Measurements from ENCODE around the gene UBB. TPM values are rescaled to one million over a fixed set of nuclear protein-coding genes. Genes with fewer than 3 reads are reported as not detected.

The UBB gene
- total and polyA plus RNA-seq, 9 of the 15 experiments (the other 6 are each of a cell fraction or from before 2014, with no cell fraction given), result 1,069 to 4,143 (median 1,696) TPM

DNA sequence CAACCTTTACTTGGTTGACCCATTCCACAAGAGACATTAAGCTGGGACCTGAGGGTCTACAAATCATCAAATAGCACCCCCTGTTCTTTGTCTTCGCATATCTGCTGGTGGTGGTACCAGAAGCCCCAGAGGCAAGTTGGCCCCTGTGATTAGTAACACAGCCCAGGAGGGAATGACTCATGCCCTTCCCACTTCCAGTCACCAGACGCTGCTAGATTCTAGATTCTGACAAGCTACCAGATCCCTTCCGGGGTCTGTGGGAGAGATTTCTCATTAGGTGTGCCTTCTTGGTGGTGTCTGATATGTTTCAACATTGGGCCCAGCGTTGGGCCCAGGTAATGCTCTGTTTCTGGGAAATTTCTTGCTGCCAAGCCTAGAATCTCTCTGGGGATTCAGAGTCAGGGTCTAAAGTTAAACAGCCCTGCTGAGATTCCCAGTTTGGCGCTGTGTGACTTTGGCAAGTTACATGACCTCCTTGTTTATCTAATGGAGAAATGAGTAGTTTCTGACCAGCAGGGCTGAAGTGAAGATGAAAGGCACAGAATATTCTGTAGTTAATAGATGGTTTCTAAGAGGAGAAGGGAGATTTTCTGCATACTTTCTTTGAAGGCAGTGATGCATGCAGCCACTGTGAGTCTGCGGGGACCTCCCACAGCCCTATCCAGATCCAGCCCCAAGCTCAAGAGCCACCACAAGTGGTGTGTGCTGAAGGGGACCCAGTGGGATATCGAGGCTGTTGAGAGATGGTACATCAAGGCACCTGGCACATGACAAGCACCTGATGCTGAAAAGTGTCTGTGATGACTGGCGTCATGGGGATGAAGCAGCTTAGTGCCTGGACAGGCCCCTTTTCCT, 38.4 kb downstream of the UBB start:
- peak; percentile 62 for ATAC-seq
- Histone ChIP-seq H3K9me3 (replicated peaks; ENCODE audit: control insufficient read depth, insufficient read depth, low read depth, low read length) (no peaks in the 10 kb centered on the region), H2AFZ (ENCODE audit: low read depth, low read length) (no peak overlapping the region), H3K4me3 (no peak overlapping the region; the same call in 1 of the 2 replicates), H3K27me3 (ENCODE audit: control insufficient read depth in 2 of 2, insufficient read depth in 2 of 2, low read length in 2 of 2) (no peaks in the 10 kb centered on the region), H3K9me1 (ENCODE audit: control insufficient read depth, insufficient read depth, low read length) (peaks cover 4% of the 10 kb centered on the region), H3K4me2 (ENCODE audit: insufficient read depth, low read length) (peak overlapping the region; percentile 41), H3K9ac (ENCODE audit: insufficient read depth in 1 of 2, low read depth in 2 of 2, low read length in 2 of 2) (peak overlapping the region; percentile 43 to 81; a peak in 3 of 4 replicates), H3K36me3 (ENCODE audit: control insufficient read depth, insufficient read depth, low read length) (peaks cover 49% of the 10 kb centered on the region; the same call in 2 of the 3 replicates), H3K4me1 (replicated peaks in 1 of 2; ENCODE audit: control insufficient read depth in 2 of 2, insufficient read depth in 2 of 2, low read length in 2 of 2) (peaks cover 37 to 44% of the 10 kb centered on the region in 2 experiments), H3K27ac (ENCODE audit: extremely low read depth, low read depth, low read length) (peak overlapping the region; percentile 74), H4K20me1 (replicated peaks; ENCODE audit: control insufficient read depth, insufficient read depth, low read length) (no peaks in the 10 kb centered on the region), H3K79me2 (ENCODE audit: control insufficient read depth, insufficient read depth, low read length) (peaks cover 54% of the 10 kb centered on the region)
- ChIA-PET POLR2A (interaction anchor here (0.7 to 1.4 kb wide), 4 partner anchors 9 to 69 kb away, joined by 3 to 12 read pairs (median 4); partner anchors contain the start of gene UBB), CTCF (ENCODE audit: low intra/inter-chr PET ratio) (no interaction called here)
- 23% methylated on average over 8 of the region's 8 CpGs for WGBS (ENCODE audit: insufficient coverage, low coverage, missing lambda C conversion rate)
- in situ Hi-C loops (cut with MboI) (no loop called here), intact Hi-C loops (cut with micrococcal nuclease) (no loop called here)
- BruUV-seq (replicated peaks), result no TSS peak
- DNase-seq (ENCODE audit: extremely low read depth in 1 of 4, low spot score in 3 of 4), result peak; percentile 59 to 80 (median 66)
- peak; percentile 91 for FAIRE-seq
- TF ChIP-seq MNT (conservative IDR thresholded peaks at IDR 0.05) (no peak), DMBX1 (CRISPR knock-in tag; IDR thresholded peaks at IDR 0.05; ENCODE audit: borderline replicate concordance) (peak; percentile 68; the same call in 1 of the 2 replicates), ZNF354B (CRISPR knock-in tag; IDR thresholded peaks at IDR 0.05) (no peak), FOS (IDR thresholded peaks at IDR 0.05; ENCODE audit: extremely low read depth, insufficient read length) (peak; percentile 70), MEIS2 (IDR thresholded peaks at IDR 0.05; ENCODE audit: partially characterized antibody) (peak; percentile 20), C11orf30 (IDR thresholded peaks at IDR 0.05; ENCODE audit: low read depth) (no peak), ZNF583 (CRISPR knock-in tag; IDR thresholded peaks at IDR 0.05) (no peak), ZNF436 (CRISPR knock-in tag; IDR thresholded peaks at IDR 0.05) (no peak), FOXP1 (CRISPR knock-in tag; IDR thresholded peaks at IDR 0.05) (no peak), CCNT2 (IDR thresholded peaks at IDR 0.05; ENCODE audit: borderline replicate concordance, extremely low read depth, insufficient read length, low read depth, low read length) (peak; percentile 9), NONO (IDR thresholded peaks at IDR 0.05; ENCODE audit: low read depth in 2 of 2, low read length in 1 of 2) (no peak), CGGBP1 (CRISPR knock-in tag; IDR thresholded peaks at IDR 0.05) (no peak), ADNP (tag; IDR thresholded peaks at IDR 0.05) (no peak), ZNF212 (CRISPR knock-in tag; IDR thresholded peaks at IDR 0.05) (no peak), ZNF124 (CRISPR knock-in tag; IDR thresholded peaks at IDR 0.05) (no peak), TCF3 (CRISPR knock-in tag; IDR thresholded peaks at IDR 0.05) (peak; percentile 78), SLC30A9 (CRISPR knock-in tag; IDR thresholded peaks at IDR 0.05) (no peak)
- TF ChIP-seq, protein P1, sequence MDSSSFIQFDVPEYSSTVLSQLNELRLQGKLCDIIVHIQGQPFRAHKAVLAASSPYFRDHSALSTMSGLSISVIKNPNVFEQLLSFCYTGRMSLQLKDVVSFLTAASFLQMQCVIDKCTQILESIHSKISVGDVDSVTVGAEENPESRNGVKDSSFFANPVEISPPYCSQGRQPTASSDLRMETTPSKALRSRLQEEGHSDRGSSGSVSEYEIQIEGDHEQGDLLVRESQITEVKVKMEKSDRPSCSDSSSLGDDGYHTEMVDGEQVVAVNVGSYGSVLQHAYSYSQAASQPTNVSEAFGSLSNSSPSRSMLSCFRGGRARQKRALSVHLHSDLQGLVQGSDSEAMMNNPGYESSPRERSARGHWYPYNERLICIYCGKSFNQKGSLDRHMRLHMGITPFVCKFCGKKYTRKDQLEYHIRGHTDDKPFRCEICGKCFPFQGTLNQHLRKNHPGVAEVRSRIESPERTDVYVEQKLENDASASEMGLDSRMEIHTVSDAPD (CRISPR knock-in tag; IDR thresholded peaks at IDR 0.05), result no peak

All from K562 (cell line).